Measurements from ENCODE around the gene BMI1. TPM values are rescaled to one million over a fixed set of nuclear protein-coding genes. Genes with fewer than 3 reads are reported as not detected.
A peak's percentile ranks its signal among the peaks of the same experiment; 100 is the strongest.

BMI1 gene
- total RNA-seq, 1 donor from 2014 or later = 50.1 TPM

- no peak for DNase-seq (ENCODE audit: low spot score in 2 of 2)
- Histone ChIP-seq H3K9me3 (no peaks in the 10 kb centered on the region), H3K36me3 (no peaks in the 10 kb centered on the region), H3K27ac (peak overlapping the region; percentile 66 to 86), H3K4me3 (peak overlapping the region; percentile 96 to 100), H3K27me3 (no peaks in the 10 kb centered on the region), H3K4me1 (peaks cover 12 to 45% of the 10 kb centered on the region in 2 donors)
- TF ChIP-seq, protein P1, sequence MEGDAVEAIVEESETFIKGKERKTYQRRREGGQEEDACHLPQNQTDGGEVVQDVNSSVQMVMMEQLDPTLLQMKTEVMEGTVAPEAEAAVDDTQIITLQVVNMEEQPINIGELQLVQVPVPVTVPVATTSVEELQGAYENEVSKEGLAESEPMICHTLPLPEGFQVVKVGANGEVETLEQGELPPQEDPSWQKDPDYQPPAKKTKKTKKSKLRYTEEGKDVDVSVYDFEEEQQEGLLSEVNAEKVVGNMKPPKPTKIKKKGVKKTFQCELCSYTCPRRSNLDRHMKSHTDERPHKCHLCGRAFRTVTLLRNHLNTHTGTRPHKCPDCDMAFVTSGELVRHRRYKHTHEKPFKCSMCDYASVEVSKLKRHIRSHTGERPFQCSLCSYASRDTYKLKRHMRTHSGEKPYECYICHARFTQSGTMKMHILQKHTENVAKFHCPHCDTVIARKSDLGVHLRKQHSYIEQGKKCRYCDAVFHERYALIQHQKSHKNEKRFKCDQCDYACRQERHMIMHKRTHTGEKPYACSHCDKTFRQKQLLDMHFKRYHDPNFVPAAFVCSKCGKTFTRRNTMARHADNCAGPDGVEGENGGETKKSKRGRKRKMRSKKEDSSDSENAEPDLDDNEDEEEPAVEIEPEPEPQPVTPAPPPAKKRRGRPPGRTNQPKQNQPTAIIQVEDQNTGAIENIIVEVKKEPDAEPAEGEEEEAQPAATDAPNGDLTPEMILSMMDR (IDR thresholded peaks at IDR 0.05) = no peak
- intact Hi-C loops (cut with DNase I) = loop anchor here (2.0 to 10.0 kb wide), 10 partner anchors 117 to 1117 kb away; partner anchors contain the start of genes DNAJC1, MSRB2, OTUD1 and SKIDA1
Measured at GRCh38 chr10:22319980-22320558, 830 bp upstream of the BMI1 start.

GRCh38 chr10:22321156-22321923 lies 441 bp downstream of the BMI1 start:
- peak overlapping the region; percentile 96 to 100 for H3K4me3 ChIP-seq
- no peaks in the 10 kb centered on the region for H3K9me3 ChIP-seq
- TF ChIP-seq, protein P1 (IDR thresholded peaks at IDR 0.05) = no peak
- no peaks in the 10 kb centered on the region for H3K36me3 ChIP-seq
- H3K27ac ChIP-seq = peak overlapping the region; percentile 91 to 97
- H3K27me3 ChIP-seq = no peaks in the 10 kb centered on the region
- intact Hi-C loops (cut with DNase I) = loop anchor here (1.0 to 10.0 kb wide), 6 partner anchors 19 to 1116 kb away; partner anchors contain the start of genes DNAJC1, MSRB2, OTUD1 and SKIDA1
- DNase-seq (ENCODE audit: low spot score in 2 of 2) = peak in 1 of 2 donors; percentile 79
- peaks cover 12 to 41% of the 10 kb centered on the region in 2 donors for H3K4me1 ChIP-seq

DNA sequence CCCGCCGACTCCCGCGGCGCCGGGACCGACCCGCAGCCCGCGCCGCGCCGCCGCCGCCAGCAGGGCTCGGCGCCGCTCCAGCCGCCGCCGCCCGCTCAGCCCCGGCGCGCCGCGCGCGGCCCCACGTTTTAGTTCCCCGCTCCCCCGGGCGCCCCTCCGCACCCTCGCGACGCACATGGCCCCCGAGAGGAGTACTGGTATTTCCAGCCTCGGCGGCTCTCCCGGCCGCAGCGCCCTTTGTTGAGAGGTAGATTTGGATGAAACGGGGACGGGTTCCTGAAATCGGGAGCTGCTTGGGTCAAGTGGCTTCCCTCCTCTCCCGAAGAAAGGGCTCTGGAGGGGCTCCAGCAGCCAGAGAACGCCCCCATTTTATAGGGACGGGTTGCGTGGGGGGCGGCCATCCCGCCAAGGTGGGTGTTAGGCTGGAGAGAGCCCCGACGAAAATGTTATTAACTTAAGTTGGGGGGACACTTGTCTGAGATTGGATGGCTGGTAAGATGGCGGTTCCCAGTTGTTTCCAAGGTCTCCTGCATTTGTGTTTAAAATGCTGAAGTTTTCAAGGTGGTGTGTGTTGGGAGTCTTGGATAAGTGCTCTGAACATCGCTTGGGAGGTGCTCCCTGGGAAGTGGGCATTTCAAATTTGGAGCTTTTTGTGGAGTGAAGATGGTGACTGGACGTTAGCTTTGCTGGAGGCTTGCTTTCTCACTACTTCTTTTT lies 1.2 kb downstream of the BMI1 start:
- peaks cover 12 to 39% of the 10 kb centered on the region in 2 donors for H3K4me1 ChIP-seq

DNA sequence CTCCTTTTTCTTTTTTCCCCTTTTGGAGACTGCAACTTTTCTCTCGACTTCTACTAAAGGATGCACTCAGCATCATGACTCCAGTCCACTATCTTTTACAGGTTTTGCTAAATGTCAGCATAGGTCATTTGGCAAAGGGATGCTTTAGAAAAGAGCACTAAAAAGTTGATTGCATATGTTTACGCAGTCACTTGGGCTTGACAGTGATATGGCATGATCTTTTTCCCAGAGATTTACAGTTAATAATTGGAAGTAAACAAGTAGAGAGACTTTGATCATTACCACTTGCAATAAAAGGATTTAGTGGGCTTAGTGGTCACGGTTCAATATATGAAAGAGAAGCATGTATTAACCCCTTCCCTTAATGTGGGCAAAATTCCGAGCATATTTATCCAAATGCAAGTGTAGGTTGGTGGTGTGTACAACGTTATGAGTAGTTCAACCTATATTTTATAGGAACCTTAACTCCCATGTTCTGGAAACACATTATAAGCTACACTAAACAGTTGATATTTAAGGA lies 1.8 kb downstream of the BMI1 start:
- H3K4me3 ChIP-seq = peak overlapping the region; percentile 92 to 96

More for the DNA sequence above, 1.2 kb downstream of the BMI1 start:
- peak overlapping the region; percentile 92 to 96 for H3K4me3 ChIP-seq
- TF ChIP-seq, protein P1 (IDR thresholded peaks at IDR 0.05) = no peak
- intact Hi-C loops (cut with DNase I) = loop anchor here (1.0 to 10.0 kb wide), 6 partner anchors 18 to 1115 kb away; partner anchors contain the start of genes DNAJC1, MSRB2, OTUD1 and SKIDA1
- peak in 1 of 2 donors; percentile 72 for DNase-seq (ENCODE audit: low spot score in 2 of 2)
- peaks cover 0 to 3% of the 10 kb centered on the region in 2 donors for H3K36me3 ChIP-seq
- H3K27ac ChIP-seq = no peak overlapping the region
- no peaks in the 10 kb centered on the region for H3K27me3 ChIP-seq
- no peaks in the 10 kb centered on the region for H3K9me3 ChIP-seq

More for the DNA sequence above, 1.8 kb downstream of the BMI1 start:
- H3K4me1 ChIP-seq = peaks cover 10 to 34% of the 10 kb centered on the region in 2 donors
- no peaks in the 10 kb centered on the region for H3K9me3 ChIP-seq
- no peak overlapping the region for H3K27ac ChIP-seq
- no peaks in the 10 kb centered on the region for H3K27me3 ChIP-seq
- peaks cover 2 to 3% of the 10 kb centered on the region in 2 donors for H3K36me3 ChIP-seq
- intact Hi-C loops (cut with DNase I) = loop anchor here (5.0 to 10.0 kb wide), 4 partner anchors 745 to 1115 kb away; partner anchors contain the start of genes MSRB2, OTUD1 and SKIDA1
- TF ChIP-seq, protein P1 (IDR thresholded peaks at IDR 0.05) = no peak
- no peak for DNase-seq (ENCODE audit: low spot score in 2 of 2)

All from ascending aorta (tissue), 2 donors.